ENCODE data around the gene ATF1.
"Not testable (repeated sequence)": the region's sequence is repeated elsewhere in the genome, so short reads cannot be mapped to it uniquely, and the experiment has no call there.

ATF1 gene

DNA sequence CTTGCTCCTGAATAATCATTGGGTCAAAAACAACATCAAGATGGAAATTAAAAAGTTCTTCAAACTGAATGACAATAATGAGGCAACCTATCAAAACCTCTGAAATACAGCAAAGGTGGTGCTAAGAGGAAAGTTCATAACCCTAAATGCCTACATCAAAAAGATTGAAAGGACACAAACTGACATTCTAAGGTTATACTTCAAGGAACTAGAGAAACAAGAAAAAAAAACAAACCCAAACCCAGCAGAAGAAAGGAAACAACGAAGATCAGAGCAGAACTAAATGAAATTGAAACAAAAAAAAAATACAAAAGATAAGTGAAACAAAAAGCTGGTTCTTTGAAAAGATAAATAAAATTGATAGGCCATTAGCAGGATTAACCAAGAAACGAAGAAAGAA lies 105.0 kb downstream of the ATF1 start:
- not testable (repeated sequence) for DNase-seq
